OCI-M1 (cell line): ENCODE measurements around the gene CLDN18.

Experiments used
- DNase-seq: peaks from one replicate; lab custom pipeline; 2025; lab: John Stamatoyannopoulos, UW

The CLDN18 gene

GRCh38 chr3:138062626-138063025 is 52.7 kb downstream of the CLDN18 start:
- no peak for DNase-seq

- no peak for DNase-seq
Observed at GRCh38 chr3:138063416-138063815, 53.5 kb downstream of the CLDN18 start.

- DNase-seq = no peak
Observed at GRCh38 chr3:138065949-138066348, 56.0 kb downstream of the CLDN18 start.

- DNase-seq = no peak
Observed at GRCh38 chr3:138066383-138066782, 56.4 kb downstream of the CLDN18 start.

- DNase-seq = no peak
Observed at GRCh38 chr3:138066972-138067371, 57.0 kb downstream of the CLDN18 start.

- no peak for DNase-seq
Observed at GRCh38 chr3:138068046-138068445, 58.1 kb downstream of the CLDN18 start.

- peak; percentile 82 for DNase-seq
Observed at GRCh38 chr3:138068579-138069174, 58.7 kb downstream of the CLDN18 start.

GRCh38 chr3:138070006-138070405 is 60.0 kb downstream of the CLDN18 start:
- DNase-seq = no peak

GRCh38 chr3:138072796-138073195 is 62.8 kb downstream of the CLDN18 start:
- DNase-seq = no peak

- DNase-seq = no peak
Observed at GRCh38 chr3:138078096-138078495, 68.1 kb downstream of the CLDN18 start.

GRCh38 chr3:138078901-138079344 is 69.0 kb downstream of the CLDN18 start:
- no peak for DNase-seq

GRCh38 chr3:138079901-138080300 is 69.9 kb downstream of the CLDN18 start:
- no peak for DNase-seq

- no peak for DNase-seq
Observed at GRCh38 chr3:138081371-138082084, 71.6 kb downstream of the CLDN18 start.

GRCh38 chr3:138082085-138082991 is 72.4 kb downstream of the CLDN18 start:
- peak; percentile 53 for DNase-seq

GRCh38 chr3:138082992-138083386 is 73.0 kb downstream of the CLDN18 start:
- no peak for DNase-seq
